AG04450 (cell line): Measurements from ENCODE around the gene CHFR. TPM values are rescaled to one million over a fixed set of nuclear protein-coding genes. Genes with fewer than 3 reads are reported as not detected.

Source experiments
- CTCF ChIA-PET: fragments of 300-600, 350-600 bp; formaldehyde crosslinking; extraction: SDS; loops from one replicate; lab custom pipeline; 2022; ENCODE audit warnings: antibody characterized with exemption, inconsistent platforms; lab: Charles Lee
- POLR2A ChIA-PET: fragments of 350-600 bp; formaldehyde crosslinking; extraction: SDS; loops from one replicate; lab custom pipeline; 2021; ENCODE audit warnings: antibody characterized with exemption, inconsistent platforms; lab: Yijun Ruan, JAX
- DNase-seq: peaks from one replicate; pipeline ENCODE4 v3.0.0-alpha.2; 2011; ENCODE audit warnings: low read depth, low spot score
- H3K27ac ChIP-seq: one replicate; pipeline ENCODE4 v1.5.1; 2012; ENCODE audit warnings: low read depth, low read length, control low read depth
- H3K27me3 ChIP-seq: one replicate; pipeline ENCODE4 v1.6.0; 2012; ENCODE audit warnings: low read length; ENCODE audit not compliant: control insufficient read depth, insufficient read depth
- H3K4me3 ChIP-seq: 2 replicates; pipeline ENCODE4 v1.5.1; 2011; ENCODE audit warnings: mild to moderate bottlenecking, low read depth, low read length, control low read depth
- H3K9me3 ChIP-seq: 2 replicates; pipeline ENCODE4 v1.5.1; 2012; ENCODE audit warnings: low read length; ENCODE audit not compliant: control insufficient read depth, insufficient read depth
- CTCF ChIP-seq: IDR thresholded peaks from 2 replicates; pipeline ENCODE4 v1.5.1; 2011; ENCODE audit warnings: low read depth, low read length, control low read depth, inconsistent platforms
- polyA plus RNA-seq: library from polyadenylated mRNA; depleted of rRNA; stranded (reverse); fragments of >200 nt; gene quantifications from 2 replicates; pipeline ENCODE4 v1.2.3, GENCODE V29; 2011; rRNA removed

The CHFR gene
- polyA plus RNA-seq, 1 experiment, result 28.4 TPM

- POLR2A ChIA-PET, result no interaction called here
- DNase-seq, result no peak
Measured at GRCh38 chr12:132783917-132784531, 103.4 kb downstream of the CHFR start.

More at GRCh38 chr12:132783917-132784531, 103.4 kb downstream of the CHFR start:
- Histone ChIP-seq H3K9me3 (peaks cover 2% of the 10 kb centered on the region; the same call in 1 of the 2 replicates), H3K27ac (no peak overlapping the region), H3K27me3 (no peaks in the 10 kb centered on the region), H3K4me3 (no peak overlapping the region)
- CTCF ChIA-PET, result no interaction called here
- TF ChIP-seq CTCF, result no peak

Other genes starting within 250 kb of the CHFR start
- 4.1 and 6.3 TPM in 2 replicates for gene POLE, start 200.3 kb downstream of the CHFR start, polyA plus RNA-seq
- gene PXMP2, start 200.0 kb downstream of the CHFR start, polyA plus RNA-seq, result 17.3 and 19.6 TPM in 2 replicates
- 8.9 and 15.1 TPM in 2 replicates for gene PGAM5, start 176.8 kb downstream of the CHFR start, polyA plus RNA-seq
- 55.7 and 65.6 TPM in 2 replicates for gene ANKLE2, start 125.8 kb downstream of the CHFR start, polyA plus RNA-seq
- 22.6 and 28.0 TPM in 2 replicates for gene GOLGA3, start 58.7 kb downstream of the CHFR start, polyA plus RNA-seq
- 8.7 and 13.6 TPM in 2 replicates for gene ZNF605, start 68.7 kb upstream of the CHFR start, polyA plus RNA-seq
- 4.5 and 4.7 TPM in 2 replicates for gene ZNF26, start 98.8 kb upstream of the CHFR start, polyA plus RNA-seq
- gene ZNF84, start 149.9 kb upstream of the CHFR start, polyA plus RNA-seq, result 24.0 and 29.9 TPM in 2 replicates
- gene ZNF140, start 193.3 kb upstream of the CHFR start, polyA plus RNA-seq, result 17.6 and 21.7 TPM in 2 replicates
- gene ZNF891, start 242.7 kb upstream of the CHFR start, polyA plus RNA-seq, result 0.43 and 0.66 TPM in 2 replicates
- 5.6 and 7.6 TPM in 2 replicates for gene ZNF10, start 243.0 kb upstream of the CHFR start, polyA plus RNA-seq